ENCODE data around the gene DHX30.

The DHX30 gene

DNA sequence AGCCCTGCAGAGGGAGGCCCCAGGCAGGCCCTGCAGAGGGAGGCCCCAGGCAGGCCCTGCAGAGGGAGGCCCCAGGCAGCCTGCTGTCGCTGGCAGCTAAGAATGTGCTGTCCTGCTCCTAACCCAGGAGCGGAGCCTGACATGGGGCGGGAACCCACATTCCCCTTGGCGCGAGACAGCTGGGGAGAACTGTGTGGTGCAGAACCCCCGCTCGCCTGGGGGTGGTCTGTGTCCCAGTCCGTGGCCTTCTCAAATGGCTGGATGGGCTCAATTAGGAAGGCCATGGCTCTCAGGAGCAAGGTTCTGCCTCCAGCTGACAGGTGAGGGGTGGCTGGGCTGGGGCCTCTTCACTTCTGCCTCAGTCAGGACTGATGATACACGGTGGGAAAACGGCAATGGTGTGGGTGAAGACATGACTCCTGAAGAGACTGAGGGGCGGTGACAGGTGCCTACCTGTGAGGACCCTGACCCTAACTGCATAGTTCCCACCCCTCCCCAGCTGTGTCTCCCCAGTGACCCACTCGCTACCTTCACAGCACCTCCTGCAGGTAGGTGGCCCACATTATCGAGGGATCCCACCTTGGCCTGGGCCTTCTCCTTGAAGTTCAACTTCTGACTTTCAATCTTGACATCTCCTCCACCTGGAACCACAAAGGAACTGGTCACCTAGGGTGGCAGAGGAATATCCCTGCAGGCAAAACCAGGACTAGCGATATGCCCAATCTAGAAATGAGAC, 52.0 kb downstream of the DHX30 start:
- TF ChIP-seq POLR2AphosphoS5 (IDR thresholded peaks at IDR 0.05; ENCODE audit: low read depth, low read length): no peak
- no peak for TF ChIP-seq FOXP2 (optimal IDR thresholded peaks at IDR 0.05; ENCODE audit: borderline replicate concordance, extremely low read depth, extremely low read length, insufficient read depth)

DNA sequence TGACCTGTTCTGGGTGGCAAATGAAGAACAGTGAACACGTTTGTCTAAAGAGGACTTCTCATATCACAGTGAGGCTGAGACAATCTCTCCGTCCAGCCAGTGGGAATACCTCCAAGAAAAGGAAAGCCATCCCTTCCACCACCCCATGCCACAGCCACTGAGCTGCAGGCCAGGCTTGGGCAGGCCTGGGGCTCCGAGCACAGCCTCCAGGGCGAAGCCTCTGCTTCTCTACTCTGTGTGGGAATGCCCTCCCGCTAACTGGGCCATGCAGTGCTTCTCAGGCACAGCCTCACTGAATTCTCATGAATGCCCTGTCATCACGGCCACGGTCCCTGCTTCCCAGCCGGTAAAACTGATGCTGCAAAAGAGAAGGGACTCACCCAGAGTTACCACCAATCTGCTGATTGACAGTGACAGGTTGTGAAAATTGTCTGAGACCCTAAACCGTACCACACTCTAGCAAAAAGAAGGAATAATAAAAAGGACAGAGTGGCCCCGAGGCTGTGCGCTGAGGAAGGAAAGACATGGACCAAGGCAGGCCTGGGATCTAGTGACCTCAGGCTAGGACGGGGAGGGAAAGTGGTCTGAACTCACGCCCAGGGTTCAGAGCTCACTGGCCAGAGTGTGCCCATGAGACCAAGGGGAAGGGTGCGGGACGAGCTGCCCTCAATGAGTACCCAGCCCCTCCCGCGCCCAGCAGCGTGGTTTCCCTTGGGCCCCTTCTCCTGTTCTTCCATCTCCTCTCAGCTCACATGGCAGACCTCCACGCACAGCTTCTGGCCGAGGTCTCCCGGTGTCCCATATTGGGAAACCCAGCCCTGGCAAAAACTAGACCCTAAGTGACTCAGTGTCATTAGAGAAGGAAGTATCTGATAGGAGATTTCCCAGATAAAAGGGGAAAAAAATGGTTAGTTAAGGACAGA, 52.8 kb downstream of the DHX30 start:
- TF ChIP-seq FOXP2 (optimal IDR thresholded peaks at IDR 0.05; ENCODE audit: borderline replicate concordance, extremely low read depth, extremely low read length, insufficient read depth) (no peak), POLR2AphosphoS5 (IDR thresholded peaks at IDR 0.05; ENCODE audit: low read depth, low read length) (no peak), SIN3A (IDR thresholded peaks at IDR 0.05; ENCODE audit: borderline replicate concordance, insufficient read depth, low read length) (no peak), TAF1 (IDR thresholded peaks at IDR 0.05; ENCODE audit: borderline replicate concordance, insufficient read depth, low read length) (no peak)
- TF ChIP-seq, protein P1, sequence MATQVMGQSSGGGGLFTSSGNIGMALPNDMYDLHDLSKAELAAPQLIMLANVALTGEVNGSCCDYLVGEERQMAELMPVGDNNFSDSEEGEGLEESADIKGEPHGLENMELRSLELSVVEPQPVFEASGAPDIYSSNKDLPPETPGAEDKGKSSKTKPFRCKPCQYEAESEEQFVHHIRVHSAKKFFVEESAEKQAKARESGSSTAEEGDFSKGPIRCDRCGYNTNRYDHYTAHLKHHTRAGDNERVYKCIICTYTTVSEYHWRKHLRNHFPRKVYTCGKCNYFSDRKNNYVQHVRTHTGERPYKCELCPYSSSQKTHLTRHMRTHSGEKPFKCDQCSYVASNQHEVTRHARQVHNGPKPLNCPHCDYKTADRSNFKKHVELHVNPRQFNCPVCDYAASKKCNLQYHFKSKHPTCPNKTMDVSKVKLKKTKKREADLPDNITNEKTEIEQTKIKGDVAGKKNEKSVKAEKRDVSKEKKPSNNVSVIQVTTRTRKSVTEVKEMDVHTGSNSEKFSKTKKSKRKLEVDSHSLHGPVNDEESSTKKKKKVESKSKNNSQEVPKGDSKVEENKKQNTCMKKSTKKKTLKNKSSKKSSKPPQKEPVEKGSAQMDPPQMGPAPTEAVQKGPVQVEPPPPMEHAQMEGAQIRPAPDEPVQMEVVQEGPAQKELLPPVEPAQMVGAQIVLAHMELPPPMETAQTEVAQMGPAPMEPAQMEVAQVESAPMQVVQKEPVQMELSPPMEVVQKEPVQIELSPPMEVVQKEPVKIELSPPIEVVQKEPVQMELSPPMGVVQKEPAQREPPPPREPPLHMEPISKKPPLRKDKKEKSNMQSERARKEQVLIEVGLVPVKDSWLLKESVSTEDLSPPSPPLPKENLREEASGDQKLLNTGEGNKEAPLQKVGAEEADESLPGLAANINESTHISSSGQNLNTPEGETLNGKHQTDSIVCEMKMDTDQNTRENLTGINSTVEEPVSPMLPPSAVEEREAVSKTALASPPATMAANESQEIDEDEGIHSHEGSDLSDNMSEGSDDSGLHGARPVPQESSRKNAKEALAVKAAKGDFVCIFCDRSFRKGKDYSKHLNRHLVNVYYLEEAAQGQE (IDR thresholded peaks at IDR 0.05; ENCODE audit: insufficient read depth in 1 of 2, low read depth in 2 of 2, low read length in 2 of 2): no peak

DNA sequence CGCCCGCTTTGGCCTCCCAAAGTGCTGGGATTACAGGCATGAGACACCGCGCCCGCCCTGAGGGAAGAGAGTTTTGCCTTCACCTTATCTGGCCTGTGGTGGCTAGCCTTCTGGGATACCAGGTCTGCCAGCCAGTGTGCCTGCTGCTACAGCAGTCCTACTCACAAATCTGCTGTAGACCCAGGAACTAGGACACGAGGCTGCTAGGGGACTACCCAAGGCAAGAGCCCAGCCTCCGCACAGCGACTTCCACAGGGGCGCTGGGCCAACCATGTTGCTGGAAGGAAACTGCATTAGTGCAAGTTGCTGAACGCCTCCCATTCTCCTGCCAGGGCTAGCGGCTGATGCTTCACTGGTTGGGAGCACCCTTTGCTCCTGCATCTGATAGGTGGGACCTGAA, 53.7 kb downstream of the DHX30 start:
- no peak for TF ChIP-seq POLR2AphosphoS5 (IDR thresholded peaks at IDR 0.05; ENCODE audit: low read depth, low read length)

DNA sequence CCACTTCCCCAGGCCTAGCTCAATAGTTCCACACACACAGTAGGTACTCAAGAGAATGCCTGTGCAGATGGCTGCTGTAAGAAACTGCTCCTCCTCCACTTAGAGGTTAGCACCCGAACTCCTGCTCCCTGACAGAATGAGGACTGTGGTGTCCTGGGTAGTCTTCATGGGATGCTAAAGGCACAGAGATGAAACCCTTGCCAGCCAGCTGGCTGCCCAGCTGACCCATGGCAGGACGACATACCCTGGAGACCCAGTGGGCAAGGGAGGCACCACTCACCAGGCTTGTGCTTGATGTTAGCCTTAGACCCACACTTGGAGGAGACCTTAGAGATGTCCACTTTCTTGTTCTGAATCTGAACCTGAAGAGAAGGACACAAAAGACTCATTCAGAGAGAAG, 54.2 kb downstream of the DHX30 start:
- TF ChIP-seq TAF1 (IDR thresholded peaks at IDR 0.05; ENCODE audit: borderline replicate concordance, insufficient read depth, low read length) (no peak), FOXP2 (optimal IDR thresholded peaks at IDR 0.05; ENCODE audit: borderline replicate concordance, extremely low read depth, extremely low read length, insufficient read depth) (no peak), SIN3A (IDR thresholded peaks at IDR 0.05; ENCODE audit: borderline replicate concordance, insufficient read depth, low read length) (no peak), POLR2AphosphoS5 (IDR thresholded peaks at IDR 0.05; ENCODE audit: low read depth, low read length) (no peak)
- TF ChIP-seq, protein P1 (IDR thresholded peaks at IDR 0.05; ENCODE audit: insufficient read depth in 1 of 2, low read depth in 2 of 2, low read length in 2 of 2): no peak

DNA sequence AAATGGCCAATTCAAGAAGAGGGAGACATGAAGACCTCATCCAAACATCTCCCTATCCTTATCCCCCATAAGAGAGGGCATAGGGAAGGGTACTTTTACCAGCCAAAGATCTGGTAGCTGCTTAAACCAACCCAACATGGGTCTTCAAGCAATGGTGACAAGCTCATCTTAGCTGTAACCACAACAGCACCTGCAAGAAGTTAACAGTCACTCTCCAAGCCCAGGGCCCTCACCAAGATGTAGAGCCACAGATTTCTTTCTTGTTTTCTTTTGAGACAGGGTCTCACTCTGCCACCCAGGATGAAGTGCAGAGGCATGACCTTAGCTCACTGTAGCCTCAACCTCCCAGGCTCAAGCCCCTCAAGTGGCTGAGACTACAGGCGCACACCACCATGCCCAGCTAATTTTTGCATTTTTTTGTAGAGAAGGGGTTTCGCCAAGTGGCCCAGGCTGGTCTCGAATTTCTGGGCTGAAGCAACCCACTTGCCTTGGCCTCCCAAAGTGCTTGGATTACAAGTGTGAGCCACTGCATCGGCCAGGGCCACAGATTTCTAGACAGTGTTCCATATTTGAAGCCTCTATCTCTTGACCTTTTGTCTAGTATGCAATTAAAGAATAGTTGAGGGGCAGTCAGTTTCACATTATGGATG, 57.1 kb downstream of the DHX30 start:
- TF ChIP-seq POLR2AphosphoS5 (IDR thresholded peaks at IDR 0.05; ENCODE audit: low read depth, low read length) (no peak), TAF1 (IDR thresholded peaks at IDR 0.05; ENCODE audit: borderline replicate concordance, insufficient read depth, low read length) (no peak), FOXP2 (optimal IDR thresholded peaks at IDR 0.05; ENCODE audit: borderline replicate concordance, extremely low read depth, extremely low read length, insufficient read depth) (no peak), SIN3A (IDR thresholded peaks at IDR 0.05; ENCODE audit: borderline replicate concordance, insufficient read depth, low read length) (no peak)
- TF ChIP-seq, protein P1 (IDR thresholded peaks at IDR 0.05; ENCODE audit: insufficient read depth in 1 of 2, low read depth in 2 of 2, low read length in 2 of 2): no peak
